Epithelial cell of prostate (primary cell): ENCODE measurements around the gene LRP1B.

Source experiments
- DNase-seq: peaks from one replicate; pipeline ENCODE4 v3.0.0-alpha.2; 2011; ENCODE audit warnings: low read depth, low spot score
- H3K27ac ChIP-seq: fragments of 450-650 bp; 2 replicates; pipeline ENCODE4 v1.5.1; 2017; ENCODE audit warnings: mild to moderate bottlenecking

LRP1B gene

GRCh38 chr2:141709756-141710155 lies 421.1 kb downstream of the LRP1B start:
- DNase-seq = no peak
- H3K27ac ChIP-seq = no peak overlapping the region

DNA sequence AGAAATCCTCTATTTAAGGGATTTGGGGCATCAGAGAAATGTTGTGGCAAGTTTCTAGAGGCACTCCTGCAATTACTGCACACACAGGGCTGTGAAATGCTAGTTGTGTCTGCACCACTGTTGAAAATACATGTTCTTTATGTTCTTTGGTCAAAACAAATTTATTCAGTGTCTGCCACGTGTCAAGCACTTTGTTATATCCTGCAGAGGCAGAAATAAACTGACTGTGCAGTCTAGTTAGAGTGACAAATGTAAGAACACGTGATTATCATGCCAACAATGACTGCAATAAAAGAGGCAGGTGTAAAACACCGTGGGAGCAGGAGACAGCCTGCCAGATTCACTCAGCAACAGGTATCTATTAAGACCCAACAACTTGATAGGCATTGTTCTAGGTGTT lies 423.3 kb downstream of the LRP1B start:
- no peak overlapping the region for H3K27ac ChIP-seq
- no peak for DNase-seq

DNA sequence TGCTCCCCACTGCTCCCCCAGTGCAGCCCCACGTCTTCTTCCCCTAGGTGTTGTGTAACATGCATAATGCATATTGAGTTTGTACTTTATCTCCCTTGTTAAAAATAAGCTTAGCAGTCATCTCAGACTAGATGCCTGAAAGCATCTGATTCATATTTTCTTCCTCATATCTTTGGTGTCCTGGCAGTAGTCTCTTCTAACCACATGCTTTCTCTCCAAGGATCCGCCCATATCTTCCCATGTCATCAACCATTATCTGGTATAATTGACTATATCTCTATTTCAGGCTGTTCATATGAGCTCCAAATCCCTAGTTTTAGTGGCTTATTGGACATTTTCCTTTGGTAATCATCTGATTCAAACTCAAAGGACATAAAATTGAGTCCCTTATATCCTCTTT lies 426.3 kb downstream of the LRP1B start:
- no peak overlapping the region for H3K27ac ChIP-seq
- DNase-seq = no peak

DNA sequence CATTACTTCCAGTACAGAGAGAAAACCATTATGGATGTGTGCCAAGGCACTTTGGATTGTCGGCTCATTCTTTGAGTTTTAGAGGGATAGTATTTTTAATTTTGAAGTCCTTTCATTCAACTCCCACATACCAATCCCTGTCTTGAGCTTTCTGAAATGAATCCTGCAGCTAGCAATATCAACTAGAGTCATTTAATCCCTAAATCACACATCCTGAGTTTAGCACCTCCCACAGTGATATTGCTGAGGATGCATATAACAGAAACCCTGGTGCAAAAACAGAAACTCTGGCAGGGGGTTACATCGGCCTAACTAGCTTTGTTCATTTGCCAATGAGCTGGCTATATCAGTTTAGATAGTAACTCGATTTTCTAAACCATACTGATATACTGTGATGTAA lies 427.3 kb downstream of the LRP1B start:
- no peak for DNase-seq
- H3K27ac ChIP-seq = no peak overlapping the region

GRCh38 chr2:141701618-141702017 lies 429.2 kb downstream of the LRP1B start:
- DNase-seq = no peak
- H3K27ac ChIP-seq = no peak overlapping the region

DNA sequence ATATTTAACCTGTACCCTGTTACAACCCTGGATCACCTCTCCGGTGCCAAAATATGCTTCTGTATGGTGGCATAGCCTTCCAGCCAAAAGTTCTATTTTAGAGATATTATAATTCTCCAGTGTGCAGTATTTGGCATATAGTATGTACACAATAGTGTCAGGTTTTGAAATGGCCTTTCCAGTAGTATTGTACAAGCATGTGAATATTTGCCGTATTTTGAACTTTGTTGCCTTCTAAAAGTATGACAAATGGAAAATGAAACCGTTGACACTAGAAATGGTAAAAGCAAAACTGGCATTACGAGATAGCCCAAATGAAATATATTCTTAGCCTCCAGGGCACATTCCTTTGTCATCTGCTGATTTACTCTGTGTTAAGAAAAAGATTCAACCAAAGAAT lies 431.2 kb downstream of the LRP1B start:
- H3K27ac ChIP-seq = no peak overlapping the region
- no peak for DNase-seq

- no peak for DNase-seq
- no peak overlapping the region for H3K27ac ChIP-seq
These were observed 432.3 kb downstream of the LRP1B start for GRCh38 chr2:141698500-141698899.

- H3K27ac ChIP-seq = no peak overlapping the region
- no peak for DNase-seq
These were observed 433.8 kb downstream of the LRP1B start for GRCh38 chr2:141697035-141697434.

GRCh38 chr2:141694180-141694579 lies 436.6 kb downstream of the LRP1B start:
- no peak overlapping the region for H3K27ac ChIP-seq
- no peak for DNase-seq

- no peak overlapping the region for H3K27ac ChIP-seq
- DNase-seq = no peak
These were observed 438.0 kb downstream of the LRP1B start for GRCh38 chr2:141692829-141693228.

- no peak overlapping the region for H3K27ac ChIP-seq
- DNase-seq = no peak
These were observed 454.7 kb downstream of the LRP1B start for GRCh38 chr2:141676139-141676538.

DNA sequence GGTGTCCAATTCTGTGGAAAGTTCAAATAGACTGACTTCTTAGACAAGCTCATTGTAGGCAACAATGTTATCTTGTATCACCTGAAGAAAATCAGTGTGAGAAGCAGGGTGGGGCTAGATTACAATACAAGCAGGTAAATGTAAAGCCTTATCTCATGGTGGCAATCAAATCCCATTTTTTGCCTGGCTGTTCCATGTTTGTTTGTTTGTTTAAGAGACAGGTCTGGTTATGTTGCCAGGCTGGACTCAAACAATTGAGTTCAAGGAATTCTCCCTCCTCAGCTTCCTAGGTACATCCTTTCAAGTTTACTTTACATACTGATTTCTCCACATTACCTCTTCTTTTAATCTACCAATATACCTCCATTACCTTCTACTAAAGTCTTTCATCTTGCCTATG lies 464.6 kb downstream of the LRP1B start:
- no peak for DNase-seq
- no peak overlapping the region for H3K27ac ChIP-seq

DNA sequence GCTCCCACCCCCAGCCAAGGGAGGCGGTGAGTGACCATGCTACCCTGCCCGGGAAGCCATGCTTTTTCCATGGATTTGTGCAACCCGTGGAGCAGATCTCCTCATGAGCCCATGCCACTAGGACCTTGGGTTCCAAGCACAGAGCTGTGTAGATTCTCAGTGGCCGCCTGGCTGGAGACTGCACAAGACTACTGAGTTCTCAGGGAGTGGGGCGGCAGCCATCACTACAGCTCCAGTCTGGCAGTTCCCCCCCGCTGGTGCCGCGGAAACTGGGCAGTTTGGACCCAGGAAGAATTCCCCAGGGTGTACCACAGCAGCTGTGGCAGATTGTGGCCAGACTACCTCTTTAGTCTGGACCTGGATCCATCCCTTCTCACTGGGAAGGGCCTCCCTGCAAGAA lies 470.6 kb downstream of the LRP1B start:
- H3K27ac ChIP-seq = no peak overlapping the region
- no peak for DNase-seq

- no peak for DNase-seq
These were observed 476.5 kb downstream of the LRP1B start for GRCh38 chr2:141654311-141654710.

DNA sequence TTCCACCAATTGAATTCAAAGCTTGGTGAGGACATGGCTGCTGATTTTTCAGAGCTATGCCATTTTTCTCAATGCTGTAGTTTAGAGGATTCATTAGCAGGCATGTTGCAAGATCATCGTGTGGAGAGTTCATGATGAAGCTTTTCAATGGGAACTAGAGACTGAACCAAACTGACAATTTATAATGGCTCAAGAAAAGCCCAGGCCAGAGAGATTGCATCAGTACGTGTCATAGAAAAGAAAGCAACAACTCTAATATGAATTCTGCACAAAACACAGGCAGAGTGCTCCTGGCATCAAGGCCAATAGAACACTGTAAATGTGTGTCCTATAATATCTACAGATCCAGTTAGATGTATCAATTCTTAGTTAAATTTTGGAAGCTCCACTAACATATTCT lies 477.6 kb downstream of the LRP1B start:
- DNase-seq = no peak

More at GRCh38 chr2:141654311-141654710, 476.5 kb downstream of the LRP1B start:
- no peak overlapping the region for H3K27ac ChIP-seq

GRCh38 chr2:141652308-141652707 lies 478.5 kb downstream of the LRP1B start:
- no peak for DNase-seq
- H3K27ac ChIP-seq = no peak overlapping the region

More for the DNA sequence above, 477.6 kb downstream of the LRP1B start:
- H3K27ac ChIP-seq = no peak overlapping the region

DNA sequence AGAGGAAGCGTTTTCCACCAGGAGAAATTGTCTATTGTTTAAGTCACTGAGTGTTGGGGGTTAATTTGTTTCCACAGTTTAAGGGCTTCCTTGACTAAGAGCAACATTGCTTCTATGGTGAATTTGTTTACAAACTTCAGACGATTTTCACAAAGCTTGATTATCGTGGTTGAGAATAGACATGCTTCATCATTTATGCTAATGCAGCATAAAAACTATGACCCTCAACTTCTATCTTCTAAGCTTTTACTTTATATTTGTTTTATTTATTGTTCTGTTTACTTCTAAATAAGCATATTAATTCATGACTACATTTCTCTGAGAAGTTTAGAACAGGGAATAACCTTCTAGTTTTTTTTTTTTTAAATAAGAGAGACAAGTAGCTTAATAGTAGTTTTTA lies 483.5 kb downstream of the LRP1B start:
- DNase-seq = no peak
- H3K27ac ChIP-seq = no peak overlapping the region

- H3K27ac ChIP-seq = no peak overlapping the region
- DNase-seq = no peak
These were observed 489.4 kb downstream of the LRP1B start for GRCh38 chr2:141641462-141641861.

- no peak overlapping the region for H3K27ac ChIP-seq
- no peak for DNase-seq
These were observed 491.0 kb downstream of the LRP1B start for GRCh38 chr2:141639809-141640208.

DNA sequence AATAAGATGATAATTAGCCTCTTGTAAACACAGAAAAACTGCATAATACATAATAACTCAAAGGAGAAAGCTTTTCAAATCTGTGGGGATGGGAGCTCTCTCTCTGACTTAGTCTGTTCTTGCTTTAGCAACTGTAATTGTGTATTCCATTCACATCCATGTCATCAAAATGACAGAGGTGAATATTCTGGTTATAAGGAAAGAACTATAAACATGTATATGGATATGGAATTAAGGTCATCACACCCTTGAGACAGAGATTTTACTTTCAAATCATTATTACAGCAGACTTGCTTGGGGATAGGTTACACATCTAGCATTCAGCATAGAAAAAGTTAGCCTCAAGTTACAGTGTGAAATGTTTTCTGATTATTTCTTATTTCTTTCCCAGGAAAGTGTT lies 497.7 kb downstream of the LRP1B start:
- no peak for DNase-seq
- H3K27ac ChIP-seq = no peak overlapping the region

- H3K27ac ChIP-seq = no peak overlapping the region
- DNase-seq = no peak
These were observed 500.3 kb downstream of the LRP1B start for GRCh38 chr2:141630407-141630930.

DNA sequence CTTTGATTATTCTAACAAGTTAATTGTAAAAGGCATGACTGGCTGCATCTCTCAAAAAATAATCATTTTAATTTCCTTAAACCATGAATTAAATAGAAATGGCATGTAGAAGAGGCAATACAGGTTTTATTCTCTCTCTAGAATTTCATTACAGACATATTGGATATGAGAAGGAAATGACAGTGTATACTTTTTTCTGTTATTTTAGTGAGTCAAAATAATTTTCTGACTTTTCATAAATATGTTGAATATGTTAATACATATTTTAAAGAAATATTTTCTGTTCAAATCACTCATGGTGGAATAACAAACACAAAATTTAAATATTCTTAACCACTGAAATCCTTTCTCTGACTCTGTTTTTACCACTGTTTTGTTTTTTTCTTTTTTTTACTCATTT lies 510.4 kb downstream of the LRP1B start:
- DNase-seq = no peak

DNA sequence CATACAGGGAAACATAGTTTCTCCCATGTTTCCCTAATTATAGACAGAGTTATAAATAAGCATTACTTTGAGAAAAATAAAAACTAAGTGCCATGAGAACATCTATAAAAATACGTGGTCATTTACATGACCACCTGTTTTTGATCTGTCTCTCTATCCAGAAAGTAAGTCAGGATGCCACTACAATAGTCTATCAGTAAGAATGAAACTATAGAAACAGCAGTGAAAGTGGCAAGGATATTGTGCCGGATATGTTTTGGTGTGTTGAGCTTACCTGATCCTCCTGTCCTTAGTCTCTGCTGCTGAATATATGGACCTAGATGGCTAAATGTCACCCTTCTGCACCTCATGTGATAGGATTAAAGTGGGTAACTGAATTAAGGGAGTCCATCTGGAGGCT lies 512.4 kb downstream of the LRP1B start:
- no peak overlapping the region for H3K27ac ChIP-seq
- no peak for DNase-seq

More for the DNA sequence above, 510.4 kb downstream of the LRP1B start:
- H3K27ac ChIP-seq = no peak overlapping the region
